ENCODE results near the gene RBX1.
"Not testable (repeated sequence)": the region's sequence is repeated elsewhere in the genome, so short reads cannot be mapped to it uniquely, and the experiment has no call there.

Gene RBX1

DNA sequence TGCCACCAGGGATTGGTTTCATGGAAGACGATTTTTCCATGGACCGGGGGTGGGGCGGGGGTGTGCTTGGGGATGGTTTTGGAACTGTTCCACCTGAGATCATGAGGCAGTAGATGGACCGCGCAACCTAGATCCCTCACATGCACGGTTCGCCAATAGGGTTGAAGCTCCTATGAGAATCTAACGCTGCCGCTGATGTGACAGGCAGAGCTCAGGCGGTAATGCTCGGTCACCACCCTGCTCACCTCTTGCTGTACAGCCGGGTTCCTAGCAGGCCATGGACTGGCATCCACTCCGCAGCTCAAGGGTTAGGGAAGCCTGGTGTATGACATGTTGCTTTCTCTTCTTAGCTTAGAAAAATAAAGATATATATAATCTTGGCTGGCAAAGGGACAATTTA is 22.0 kb downstream of the RBX1 start:
- DNase-seq, result no peak

DNA sequence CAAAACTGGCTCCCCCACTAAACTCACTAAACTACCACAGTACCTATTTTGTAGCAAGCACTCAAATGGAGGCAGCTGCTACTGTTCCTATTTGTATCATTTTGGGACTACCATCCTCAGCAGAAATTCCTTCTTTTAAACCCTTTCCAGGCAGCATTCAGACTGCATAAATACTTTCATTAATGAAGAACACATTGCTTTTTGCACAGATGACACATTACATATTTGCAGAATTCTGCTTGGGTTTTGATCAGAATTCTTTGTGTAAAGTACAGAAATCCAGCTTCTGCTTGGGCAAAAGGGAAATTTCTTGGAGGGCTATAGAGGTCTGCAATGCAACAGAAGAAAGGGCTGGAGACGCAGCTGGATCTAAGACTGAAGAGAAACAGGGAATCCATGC is 24.2 kb downstream of the RBX1 start:
- DNase-seq, result no peak

DNA sequence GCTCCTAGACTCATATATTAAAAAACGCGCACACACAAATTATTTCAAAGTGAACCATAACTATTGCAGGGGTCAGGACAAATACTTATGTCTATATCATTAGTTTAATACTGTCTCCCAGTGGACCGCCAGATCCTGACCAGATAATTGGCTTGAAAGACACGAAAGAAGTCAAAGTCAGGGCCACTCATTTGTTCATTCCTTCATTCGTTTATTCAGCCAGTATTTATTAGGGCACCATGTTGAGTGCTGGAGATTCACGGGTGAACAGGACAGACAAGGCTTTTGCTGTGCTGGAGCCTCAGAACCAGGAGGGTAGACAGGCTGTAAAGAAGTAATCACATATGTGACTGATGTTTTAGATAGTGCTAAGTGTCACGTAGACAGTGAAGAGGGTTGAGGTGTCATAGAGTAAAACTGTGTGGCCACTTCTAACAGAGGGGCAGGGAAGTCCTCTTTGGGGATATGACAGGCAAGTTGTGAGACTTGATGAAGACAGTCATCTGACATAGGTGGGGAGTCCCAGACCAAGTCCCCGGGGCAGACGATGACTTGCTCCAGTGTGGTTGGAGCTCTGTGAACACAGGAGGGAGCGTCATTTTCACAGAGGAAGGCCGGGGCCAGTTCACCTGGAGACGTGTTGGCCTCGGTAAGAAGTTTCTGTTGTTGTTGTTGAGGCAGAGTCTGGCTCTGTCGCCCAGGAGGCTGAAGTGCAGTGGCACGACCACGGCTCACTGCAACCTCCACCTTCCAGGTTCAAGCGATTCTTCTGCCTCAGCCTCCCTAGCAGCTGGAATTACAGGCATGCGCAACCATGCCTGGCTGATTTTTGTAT is 25.9 kb downstream of the RBX1 start:
- DNase-seq, result no peak

DNA sequence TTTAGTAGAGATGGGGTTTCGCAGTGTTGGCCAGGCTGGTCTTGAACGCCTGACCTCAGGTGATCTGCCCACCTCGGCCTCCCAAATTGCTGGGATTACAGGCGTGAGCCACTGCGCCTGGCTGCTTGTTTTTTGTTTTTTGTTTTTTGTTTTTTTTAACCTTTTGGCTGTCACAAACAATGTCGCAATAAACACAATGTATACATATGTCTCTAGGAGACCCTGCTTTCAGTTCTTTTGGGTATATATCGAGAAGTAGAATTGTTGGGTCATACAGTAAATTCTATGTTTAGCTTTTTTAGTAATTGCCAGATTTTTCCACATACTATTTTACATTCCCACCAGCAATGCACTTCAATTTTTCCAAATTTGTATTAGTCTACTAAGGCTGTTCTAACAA is 28.0 kb downstream of the RBX1 start:
- no peak for DNase-seq

DNA sequence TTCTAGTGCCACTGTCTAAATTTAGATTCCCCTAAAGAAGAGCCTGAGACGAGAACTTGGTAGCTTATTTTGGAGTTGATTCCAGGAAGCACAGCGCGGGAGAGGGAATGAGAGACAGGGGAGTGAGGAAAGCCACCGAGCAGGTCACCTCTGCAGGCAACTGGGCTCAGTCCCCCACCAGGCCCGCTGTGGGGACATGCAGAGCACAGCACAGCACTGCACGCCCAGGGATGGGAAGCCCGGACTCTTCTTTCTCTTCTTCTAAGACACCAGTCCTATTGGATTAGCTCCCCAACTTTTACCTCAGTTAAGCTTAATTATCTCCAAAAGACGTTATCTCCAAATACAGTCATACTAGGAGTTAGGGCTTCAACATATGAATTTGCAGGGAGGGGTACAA is 28.7 kb downstream of the RBX1 start:
- no peak for DNase-seq

DNA sequence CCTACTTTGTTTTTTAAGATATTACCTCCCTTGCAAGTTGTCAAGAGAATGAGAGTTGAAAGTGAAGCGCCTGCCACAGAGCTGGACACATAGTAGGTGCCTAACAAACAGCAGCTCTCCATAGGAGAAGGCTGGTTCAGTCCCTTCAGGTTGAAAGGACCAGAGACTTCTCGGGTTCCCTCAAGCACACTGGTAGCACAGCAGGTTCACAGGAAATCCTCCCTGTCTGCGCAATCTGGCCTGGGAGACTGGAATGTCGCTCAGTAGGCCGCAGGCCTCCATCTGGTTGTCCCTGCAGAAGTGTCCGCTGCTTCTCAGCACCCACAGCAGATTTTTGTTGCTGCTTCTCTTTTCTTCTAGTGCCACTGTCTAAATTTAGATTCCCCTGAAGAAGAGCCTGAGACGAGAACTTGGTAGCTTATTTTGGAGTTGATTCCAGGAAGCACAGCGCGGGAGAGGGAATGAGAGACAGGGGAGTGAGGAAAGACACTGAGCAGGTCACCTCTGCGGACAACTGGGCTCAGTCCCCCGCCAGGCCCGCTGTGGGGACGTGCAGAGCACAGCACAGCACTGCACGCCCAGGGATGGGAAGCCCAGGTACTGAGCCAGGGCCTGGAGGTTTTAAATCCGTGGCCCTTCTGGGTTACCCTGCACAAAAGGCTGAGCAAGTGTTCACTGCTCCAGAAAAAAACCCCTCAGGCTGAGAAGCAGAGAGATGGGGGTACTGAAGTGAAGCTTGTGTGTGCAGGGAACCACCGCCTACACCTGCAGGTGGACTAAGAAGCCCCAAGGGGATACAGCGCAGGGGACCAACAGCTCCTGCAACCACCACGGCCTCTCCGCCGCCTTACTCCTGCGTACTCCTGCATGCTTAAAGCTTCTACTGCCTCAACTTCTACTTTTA is 31.6 kb downstream of the RBX1 start:
- no peak for DNase-seq

DNA sequence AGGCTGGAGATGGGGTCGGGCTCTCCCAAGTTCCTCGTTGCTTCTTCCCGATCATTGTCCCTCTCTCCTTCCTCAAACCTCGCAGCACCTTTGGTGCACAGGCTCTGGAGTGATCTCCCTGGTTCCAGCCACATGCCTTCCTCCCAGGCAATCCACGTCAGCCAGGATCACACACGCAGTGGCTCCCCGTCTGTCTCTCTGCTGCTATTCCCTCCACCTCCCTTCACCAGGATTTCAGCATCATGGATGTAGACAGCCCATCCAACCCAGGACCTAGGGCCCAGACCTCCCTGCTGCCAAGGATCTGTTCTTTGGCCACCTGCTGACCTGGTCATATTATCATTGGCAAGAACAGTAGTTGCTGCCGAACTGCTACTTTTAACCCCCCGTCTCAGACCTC is 40.1 kb downstream of the RBX1 start:
- no peak for DNase-seq

DNA sequence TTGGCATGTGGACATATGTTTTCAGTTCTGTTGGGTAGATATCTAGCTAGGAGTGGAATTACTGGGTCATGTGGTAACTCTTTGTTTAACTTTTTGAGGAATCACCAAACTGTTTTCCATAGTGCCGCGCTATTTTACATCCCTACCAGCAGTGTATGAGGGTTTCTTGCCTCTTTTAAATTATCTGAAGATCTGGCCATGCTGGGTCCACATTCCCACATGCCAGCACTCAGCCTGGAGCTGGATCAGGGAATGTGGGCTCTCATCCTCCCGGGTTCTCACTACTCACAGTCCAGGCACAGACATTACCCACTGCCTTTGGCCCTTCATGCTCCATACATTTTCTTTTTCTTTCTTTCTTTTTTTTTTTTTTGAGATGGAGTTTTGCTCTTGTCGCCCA is 44.6 kb downstream of the RBX1 start:
- no peak for DNase-seq

DNA sequence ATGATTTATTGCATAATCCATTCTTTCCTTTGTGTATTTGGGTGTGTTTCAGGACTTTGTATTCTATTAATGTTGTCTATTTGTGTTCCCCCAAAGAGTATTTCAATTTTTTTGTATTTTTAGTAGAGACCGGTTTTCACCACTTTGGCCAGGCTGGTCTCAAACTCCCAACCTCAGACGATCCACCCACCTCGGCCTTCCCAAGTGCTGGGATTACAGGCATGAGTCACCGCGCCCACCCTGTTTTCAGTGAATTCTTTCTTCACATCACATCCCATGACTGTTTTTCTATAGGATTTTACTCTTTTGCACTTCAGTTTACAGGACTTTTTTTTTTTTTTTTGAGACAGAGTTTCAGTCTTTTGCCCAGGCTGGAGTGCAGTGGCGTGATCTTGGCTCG is 46.3 kb downstream of the RBX1 start:
- no peak for DNase-seq

DNA sequence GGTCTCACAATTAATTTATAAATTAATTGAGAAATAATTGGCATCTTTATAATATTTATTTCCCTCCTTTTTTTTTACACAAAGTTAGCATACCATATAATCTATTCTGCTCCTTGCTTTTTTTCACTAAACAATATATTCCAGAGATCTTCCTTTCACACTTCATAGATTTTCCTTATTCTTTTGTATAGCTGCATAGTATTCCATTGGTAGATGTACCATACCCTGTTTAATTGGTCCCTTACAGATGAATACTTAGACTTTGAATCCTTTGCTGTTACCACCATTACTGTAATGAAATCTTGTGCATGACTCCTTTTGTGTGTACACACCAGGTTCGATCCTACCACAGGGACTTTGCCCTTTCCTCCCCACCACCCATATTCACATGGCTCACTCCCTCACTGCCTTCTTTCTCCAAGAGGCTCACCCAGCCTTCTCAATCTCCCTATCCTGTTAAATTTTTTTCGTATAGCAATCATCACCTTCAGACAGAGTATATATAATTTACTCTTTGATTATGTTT is 48.9 kb downstream of the RBX1 start:
- no peak for DNase-seq

DNA sequence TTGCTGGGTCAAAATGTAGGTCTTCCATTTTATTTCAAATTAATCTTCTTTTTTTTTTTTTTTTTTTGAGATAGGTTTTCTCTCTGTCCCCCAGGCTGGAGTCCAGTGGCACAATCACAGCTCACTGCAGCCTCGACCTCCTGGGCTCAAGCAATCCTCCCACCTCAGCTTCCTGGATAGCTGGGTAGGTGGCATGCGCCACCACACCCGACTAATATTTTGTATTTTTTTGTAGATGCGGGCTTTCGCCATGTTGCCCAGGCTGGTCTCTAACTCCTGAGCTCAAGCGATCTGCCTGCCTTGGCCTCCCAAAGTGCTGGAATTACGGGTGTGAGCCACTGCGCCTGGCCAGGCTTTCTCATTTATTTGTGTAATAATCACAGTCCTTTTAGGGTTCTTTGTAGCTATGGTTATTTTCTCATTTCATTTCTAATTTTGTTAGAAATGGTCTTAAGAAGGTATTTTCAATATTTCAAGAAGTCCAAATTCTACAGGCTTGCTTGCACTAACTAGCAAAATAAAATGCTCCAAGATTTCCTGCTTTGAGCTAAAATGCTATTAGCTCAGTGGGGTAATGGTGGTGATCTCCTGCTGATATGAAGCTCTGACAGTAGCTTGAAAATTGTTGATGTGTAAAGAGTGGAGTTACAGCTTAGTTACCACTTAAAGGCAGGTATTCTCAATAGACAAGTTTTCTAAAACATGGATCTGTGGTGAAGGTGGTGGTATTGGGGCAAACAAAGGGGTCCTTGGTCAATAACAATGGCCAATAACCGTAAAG is 50.0 kb downstream of the RBX1 start:
- no peak for DNase-seq

DNA sequence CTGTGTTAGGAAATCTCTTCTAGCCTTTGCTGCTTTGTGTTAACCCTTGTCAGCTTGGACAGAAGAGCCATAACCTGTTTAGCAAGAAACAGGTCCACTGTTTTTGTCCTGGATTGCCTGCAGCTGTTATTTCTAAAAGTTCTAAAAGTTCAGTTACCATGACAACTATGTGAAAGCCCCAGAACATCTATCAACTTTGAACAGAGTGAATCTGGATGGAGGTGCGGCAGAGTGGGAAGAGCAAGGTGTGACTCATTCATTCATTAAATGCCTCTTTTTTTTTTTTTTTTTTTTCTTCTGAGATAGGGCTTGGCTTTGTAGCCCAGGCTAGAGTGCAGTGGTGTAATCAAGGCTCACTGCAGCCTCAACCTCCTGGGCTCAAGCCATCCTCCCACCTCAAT is 50.5 kb downstream of the RBX1 start:
- no peak for DNase-seq

DNA sequence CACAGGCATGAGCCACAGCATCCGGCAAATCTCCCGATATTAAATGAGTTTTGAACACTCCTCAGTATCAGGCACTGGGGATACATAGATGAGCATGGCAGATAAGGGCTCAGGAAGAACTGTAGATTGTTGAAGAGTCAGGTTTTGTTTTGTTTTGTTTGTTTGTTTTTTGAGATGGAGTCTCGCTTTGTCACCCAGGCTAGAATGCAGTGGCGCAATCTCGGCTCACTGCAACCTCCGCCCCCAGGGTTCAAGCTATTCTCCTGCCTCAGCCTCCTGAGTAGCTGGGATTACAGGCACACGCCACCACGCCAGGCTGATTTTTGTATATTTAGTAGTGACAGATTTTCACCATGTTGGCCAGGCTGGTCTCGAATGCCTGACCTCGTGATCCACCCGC is 51.2 kb downstream of the RBX1 start:
- not testable (repeated sequence) for DNase-seq

DNA sequence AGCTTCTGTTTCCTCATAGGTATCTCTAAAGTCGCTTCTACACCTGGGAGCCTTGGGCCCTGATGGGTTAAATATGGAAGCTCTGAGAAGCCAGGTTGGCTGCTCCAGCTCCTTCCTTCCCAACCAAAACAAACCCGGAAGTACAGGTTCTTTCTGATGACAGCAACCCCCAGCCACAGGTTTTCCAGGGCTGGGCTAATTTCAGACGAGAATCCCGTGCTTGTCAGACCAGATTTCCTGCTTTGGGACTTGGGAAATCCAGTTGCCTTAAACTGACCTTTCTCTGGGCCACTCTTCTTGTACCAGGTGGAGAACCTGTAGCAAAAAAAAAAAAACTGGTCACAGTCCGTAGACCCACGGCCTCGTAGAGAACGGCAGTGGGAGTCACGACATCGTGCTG is 51.9 kb downstream of the RBX1 start:
- DNase-seq, result no peak

DNA sequence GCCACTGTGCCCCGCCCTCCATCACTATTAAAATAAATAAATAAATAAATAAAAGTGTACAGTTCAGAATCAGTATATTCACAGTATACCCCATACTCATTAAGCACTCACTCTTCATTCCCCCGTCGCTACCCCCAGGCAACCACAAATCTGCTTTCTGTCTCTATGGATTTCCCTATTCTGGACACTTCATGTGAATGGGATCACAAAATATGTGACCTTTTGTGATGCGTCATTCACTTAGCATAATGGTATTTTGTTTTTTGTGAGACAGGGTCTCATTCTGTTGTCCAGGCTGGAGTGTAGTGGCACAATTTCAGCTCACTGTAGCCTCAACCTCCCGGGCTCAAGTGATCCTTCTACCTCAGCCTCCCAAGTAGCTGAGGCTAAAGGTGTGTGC is 52.8 kb downstream of the RBX1 start:
- DNase-seq, result no peak

DNA sequence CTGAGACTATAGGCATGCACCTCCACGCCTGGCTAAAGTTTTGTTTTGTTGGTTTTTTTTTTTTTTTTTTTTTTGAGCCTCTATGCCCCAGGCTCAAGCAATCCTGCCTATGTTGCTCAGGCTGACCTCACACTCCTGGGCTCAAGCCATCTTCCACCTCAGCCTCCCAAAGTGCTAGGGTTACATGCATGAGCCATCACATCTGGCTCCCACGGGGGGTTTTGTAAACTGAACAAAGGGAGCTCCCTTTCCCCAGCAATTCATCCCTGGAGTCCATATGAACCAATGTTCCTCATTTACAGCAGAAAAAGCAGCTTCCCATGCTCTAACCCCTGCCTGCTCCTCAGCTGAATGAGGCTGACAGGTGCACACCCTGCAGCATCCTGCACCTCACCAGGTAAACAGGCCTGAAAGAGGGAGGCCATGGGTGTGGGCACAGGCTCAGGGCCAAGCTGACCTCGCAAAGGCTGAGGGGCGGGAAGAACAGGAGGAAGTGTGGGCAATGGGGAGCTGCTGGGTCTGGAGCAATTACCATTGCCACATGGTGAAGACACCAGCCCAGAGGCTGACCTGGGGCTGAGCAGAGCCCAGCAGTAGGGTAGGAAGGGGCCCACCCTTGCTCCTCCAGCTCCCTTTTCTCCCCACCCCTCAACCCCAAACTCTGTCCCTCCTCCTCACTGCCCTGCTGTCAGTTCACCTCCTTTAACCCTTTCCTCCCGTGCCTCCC is 58.2 kb downstream of the RBX1 start:
- DNase-seq, result no peak

DNA sequence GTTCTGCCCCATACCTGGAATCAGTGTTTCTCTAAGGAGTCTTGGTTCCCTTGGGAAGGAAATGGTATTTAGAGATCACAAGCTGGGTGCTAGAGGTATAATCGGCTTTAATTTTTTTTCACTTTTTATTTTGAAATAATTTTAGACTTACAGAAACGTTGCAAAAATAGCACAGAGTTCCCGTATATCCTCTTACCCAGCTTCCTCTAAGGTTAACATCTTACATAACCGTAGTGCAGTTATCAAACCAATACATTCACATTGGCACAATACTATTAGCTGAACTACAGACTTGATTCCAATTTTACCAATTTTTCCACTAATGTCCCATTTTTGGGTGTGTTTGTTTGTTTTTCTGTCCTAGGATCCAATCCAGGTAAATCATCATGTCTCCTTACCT is 63.8 kb downstream of the RBX1 start:
- no peak for DNase-seq

DNA sequence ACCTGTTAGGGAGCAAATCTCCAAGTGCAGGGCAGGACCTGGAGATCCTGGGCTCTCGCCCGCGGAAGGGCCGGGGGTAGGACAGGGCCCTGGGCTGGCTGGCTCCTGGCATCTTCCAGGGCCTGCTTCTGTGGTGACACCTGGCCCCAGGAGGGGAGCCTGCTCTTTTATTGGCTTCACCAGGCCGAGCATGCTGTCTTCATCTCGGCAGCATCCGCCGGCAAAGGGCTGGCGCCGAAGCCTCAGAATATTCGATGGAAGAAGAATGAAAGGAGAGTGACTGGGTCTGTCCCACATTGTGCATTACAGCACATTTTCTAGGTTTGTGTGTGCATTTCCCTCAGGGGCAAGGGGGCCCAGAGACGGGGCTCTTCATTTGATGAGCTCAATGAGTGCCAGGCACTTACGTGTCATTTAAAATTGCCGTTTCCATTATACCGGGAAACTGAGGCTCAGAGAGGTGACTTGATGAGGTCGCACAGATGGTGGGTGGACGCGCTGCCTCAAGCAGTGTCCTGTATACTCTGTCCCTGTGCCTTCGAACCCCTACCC is 70.0 kb downstream of the RBX1 start:
- no peak for DNase-seq

DNA sequence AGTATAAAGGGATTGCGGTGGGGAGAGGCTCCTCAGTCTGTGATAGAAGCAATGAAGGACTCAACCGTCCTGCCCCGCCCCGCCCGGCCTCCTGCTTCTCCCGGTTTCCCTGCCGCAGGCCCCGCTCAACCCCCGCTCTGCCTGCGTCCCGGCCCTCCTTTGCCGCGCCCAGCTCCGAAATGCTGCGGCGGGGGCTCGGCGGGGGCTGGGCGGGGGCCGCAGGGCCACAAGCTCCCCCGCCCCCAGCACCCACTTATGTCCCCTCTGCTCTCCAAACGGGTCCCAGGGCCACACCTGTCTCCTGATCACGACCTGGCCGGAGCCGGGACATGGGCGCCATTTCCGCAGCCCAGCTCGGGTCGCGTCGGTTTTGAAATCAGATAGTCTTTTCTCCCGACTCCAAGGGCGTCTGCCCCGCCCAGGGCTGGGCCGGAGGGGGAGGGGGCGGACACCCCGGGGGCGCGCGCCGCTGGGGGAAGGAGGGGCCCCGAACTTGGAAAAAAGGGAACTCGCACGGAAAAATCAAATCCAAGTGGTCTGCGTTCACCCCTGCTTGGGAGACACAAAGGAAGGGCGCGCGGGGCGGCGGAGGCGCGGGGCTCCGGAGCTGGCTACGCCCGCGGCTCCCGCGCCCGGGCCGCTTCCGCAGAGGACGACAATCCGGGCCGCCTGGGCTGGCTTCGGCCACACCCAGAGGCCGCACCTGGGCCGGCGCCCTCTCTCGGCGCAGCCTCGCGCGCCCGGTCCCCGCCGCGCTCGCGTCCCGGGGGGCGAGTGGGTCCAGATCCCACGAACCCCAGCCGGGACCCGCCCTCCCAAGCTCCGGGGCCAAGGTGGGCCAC is 70.7 kb downstream of the RBX1 start:
- peak in 1 of 2 donors; percentile 17 for DNase-seq

DNA sequence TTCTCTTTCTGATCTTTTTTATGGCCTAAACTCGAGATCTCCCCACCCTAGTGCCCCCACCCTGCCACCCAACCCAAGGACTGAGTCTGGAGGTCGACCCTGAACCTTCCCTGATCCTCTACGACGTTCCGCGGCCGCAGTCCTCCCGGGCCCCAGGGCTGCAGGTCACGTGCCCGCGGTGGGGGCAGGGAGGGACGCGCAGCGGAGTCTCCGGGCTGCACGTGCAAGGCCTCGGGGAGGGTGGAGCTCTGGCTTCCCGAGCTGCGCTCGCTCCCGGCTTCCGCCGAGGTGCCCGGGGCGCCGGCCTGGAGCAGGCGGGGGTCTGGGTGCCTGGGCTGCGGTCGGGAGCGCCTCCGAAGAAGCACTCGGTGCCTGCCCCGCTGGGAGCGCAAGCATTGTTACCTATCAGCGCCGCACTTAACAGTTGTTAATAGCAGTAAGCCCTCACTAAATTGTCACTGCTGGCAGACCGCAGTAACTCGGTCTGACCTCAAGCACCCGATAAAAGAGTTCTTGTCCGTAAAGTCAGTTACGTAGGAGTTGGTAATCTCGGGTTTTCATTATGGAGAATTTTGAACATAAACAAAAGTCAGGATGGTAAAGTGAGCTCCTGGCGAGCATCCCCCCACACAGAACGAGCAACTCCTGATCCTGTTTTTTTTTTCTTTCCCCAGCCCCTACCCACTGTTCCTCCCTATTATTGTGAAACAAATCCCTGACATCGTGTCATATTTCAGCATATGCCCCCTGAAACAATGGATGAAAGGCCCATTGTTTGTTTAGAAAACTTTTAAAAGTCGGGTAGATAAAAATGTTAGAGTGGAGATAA is 71.5 kb downstream of the RBX1 start:
- DNase-seq, result peak; percentile 14 to 62
